Activated CD8-positive, alpha-beta memory T cell treated with anti-CD3 and anti-CD28 coated beads, Interleukin-2, amount 10 ng/mL, durations not matched to agents 7 days and 5 days (primary cell): ENCODE data around the gene DCK. TPM values are rescaled to one million over a fixed set of nuclear protein-coding genes. Genes with fewer than 3 reads are reported as not detected.

Source experiments
- ATAC-seq: fragments of 150-1000 bp; cut with Tn5 transposase; one replicate; pipeline ENCODE4 v1.10.0; 2021; ENCODE audit warnings: moderate library complexity
- CTCF ChIA-PET: fragments of 350-600 bp; sonication (Branson Sonifier 250); formaldehyde crosslinking; loops from one replicate; lab custom pipeline; 2021; ENCODE audit warnings: antibody characterized with exemption; lab: Charles Lee
- DNase-seq: peaks from one replicate; pipeline ENCODE4 v3.0.0-alpha.2; 2020
- H3K27ac Mint-ChIP-seq: one replicate; pipeline ENCODE4 v1.8.0; 2021; ENCODE audit warnings: mild to moderate bottlenecking, mixed read lengths
- H3K27me3 Mint-ChIP-seq: one replicate; pipeline ENCODE4 v1.8.0; 2021; ENCODE audit warnings: mixed read lengths
- H3K36me3 Mint-ChIP-seq: one replicate; pipeline ENCODE4 v1.8.0; 2021; ENCODE audit warnings: mild to moderate bottlenecking, mixed read lengths
- H3K4me1 Mint-ChIP-seq: one replicate; pipeline ENCODE4 v1.8.0; 2021; ENCODE audit warnings: mixed read lengths
- H3K4me3 Mint-ChIP-seq: one replicate; pipeline ENCODE4 v1.8.0; 2021; ENCODE audit warnings: mild to moderate bottlenecking, moderate library complexity, mixed read lengths
- H3K9me3 Mint-ChIP-seq: one replicate; pipeline ENCODE4 v1.8.0; 2022; ENCODE audit warnings: low read depth, mixed read lengths
- total RNA-seq, 2 experiments: library from RNA; stranded (reverse); gene quantifications; one replicate each; pipeline ENCODE4 v1.2.3, GENCODE V29; 2021

DCK gene
- 10 to 100 TPM; 60.0 to 70.7 TPM for total RNA-seq

DNA sequence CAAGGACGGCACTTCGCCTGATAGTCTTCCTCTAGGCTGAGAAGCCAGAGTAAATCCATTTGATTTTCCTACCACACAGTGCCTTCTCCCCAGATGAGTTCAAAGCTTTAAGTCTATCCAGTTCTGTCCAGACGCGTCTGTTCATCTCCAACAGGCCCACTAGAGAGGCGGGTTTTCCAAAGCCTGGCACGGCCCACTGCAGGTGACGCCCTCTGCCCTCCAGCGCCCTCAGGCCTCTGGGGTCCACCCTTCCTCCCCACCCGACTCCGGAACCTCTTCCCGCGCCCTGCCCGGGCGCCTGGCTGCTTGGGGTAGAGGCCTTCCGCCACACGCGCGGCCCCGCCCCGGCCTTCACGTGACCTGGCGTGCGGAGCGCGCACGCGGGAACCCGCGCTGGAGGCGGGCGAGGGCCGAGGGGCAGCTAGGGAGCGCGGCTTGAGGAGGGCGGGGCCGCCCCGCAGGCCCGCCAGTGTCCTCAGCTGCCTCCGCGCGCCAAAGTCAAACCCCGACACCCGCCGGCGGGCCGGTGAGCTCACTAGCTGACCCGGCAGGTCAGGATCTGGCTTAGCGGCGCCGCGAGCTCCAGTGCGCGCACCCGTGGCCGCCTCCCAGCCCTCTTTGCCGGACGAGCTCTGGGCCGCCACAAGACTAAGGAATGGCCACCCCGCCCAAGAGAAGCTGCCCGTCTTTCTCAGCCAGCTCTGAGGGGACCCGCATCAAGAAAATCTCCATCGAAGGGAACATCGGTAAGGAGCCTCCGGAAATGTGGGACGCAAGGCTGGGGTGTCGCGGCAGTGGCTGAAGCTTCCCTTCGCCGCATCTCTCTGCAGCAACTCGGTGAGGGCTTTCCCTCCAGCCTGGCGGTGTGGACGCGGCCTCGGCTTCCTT lies at the start of gene DCK:
Gene DCK (plus strand): TSS at position 469 of the 888 bp plus-strand sequence. CDS start 187 bp downstream, at position 656.
- Mint-ChIP-seq H3K27ac (peak within 1 kb of the TSS; percentile 81), H3K9me3 (no peaks in the 10 kb centered on the region), H3K4me1 (peaks cover 37% of the 10 kb centered on the region), H3K36me3 (peaks cover 36% of the 10 kb centered on the region), H3K4me3 (peak within 1 kb of the TSS; percentile 92), H3K27me3 (no peaks in the 10 kb centered on the region)
- CTCF ChIA-PET: interaction anchor here (0.6 to 8.7 kb wide), 3 partner anchors 13 to 341 kb away, joined by 3 to 113 read pairs (median 3); no protein-coding TSS in a partner anchor
- ATAC-seq: peak; percentile 94
- peak; percentile 89 for DNase-seq

DNA sequence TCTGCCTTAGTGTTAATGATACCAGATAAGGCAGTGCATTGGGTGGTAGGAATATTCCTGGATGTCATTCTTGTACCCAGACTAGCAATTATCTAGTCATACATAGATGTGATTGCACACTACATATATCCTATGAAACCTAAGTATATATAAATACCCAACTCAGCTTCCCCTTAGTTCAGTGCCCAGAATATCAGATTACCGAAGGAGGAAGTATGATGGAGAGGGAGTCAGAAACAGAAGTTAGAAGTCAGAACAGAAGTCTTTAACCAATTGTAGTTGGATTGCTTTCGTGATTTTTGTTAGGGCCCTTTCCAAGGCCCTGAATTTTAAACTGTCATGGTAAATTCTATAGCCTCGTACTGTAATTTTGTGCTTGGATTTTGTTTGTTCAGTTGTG lies 48.4 kb upstream of the DCK start:
- H3K4me3 Mint-ChIP-seq: no peak overlapping the region
- H3K9me3 Mint-ChIP-seq: no peaks in the 10 kb centered on the region
- CTCF ChIA-PET: no interaction called here
- ATAC-seq: no peak
- no peak overlapping the region for H3K27ac Mint-ChIP-seq
- H3K27me3 Mint-ChIP-seq: no peaks in the 10 kb centered on the region
- peaks cover 2% of the 10 kb centered on the region for H3K4me1 Mint-ChIP-seq
- no peak for DNase-seq
- H3K36me3 Mint-ChIP-seq: peaks cover 4% of the 10 kb centered on the region

GRCh38 chr4:70945452-70946055 lies 47.9 kb upstream of the DCK start:
- H3K4me3 Mint-ChIP-seq: no peak overlapping the region

DNA sequence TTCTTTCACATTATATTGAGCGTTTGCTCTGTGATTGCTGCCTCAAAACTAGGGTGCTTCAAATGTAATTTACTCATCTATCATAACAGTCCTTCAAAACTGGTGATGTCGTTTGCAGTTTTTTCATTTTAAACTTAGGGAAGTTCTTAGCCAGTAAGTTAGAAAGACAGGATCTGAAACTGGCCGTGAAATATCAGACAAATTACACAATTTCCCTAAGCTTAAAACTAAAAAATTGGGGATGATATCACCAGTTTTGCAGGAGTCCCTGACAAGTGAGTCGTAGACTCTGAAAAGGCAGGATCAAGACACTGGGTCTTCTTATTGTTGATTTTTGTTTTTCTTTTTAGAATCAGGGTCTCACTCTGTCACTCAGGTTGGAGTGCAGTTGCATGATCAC lies 46.5 kb upstream of the DCK start:
- H3K4me1 Mint-ChIP-seq: peaks cover 2% of the 10 kb centered on the region
- H3K27me3 Mint-ChIP-seq: no peaks in the 10 kb centered on the region
- no peaks in the 10 kb centered on the region for H3K9me3 Mint-ChIP-seq
- peaks cover 4% of the 10 kb centered on the region for H3K36me3 Mint-ChIP-seq
- H3K4me3 Mint-ChIP-seq: no peak overlapping the region
- ATAC-seq (no peak), DNase-seq (no peak)
- CTCF ChIA-PET: interaction anchor here (1.0 kb wide), 1 partner anchor 9 kb away, joined by 3 read pairs; no protein-coding TSS in a partner anchor
- H3K27ac Mint-ChIP-seq: no peak overlapping the region

More at GRCh38 chr4:70945452-70946055, 47.9 kb upstream of the DCK start:
- ATAC-seq: no peak
- Mint-ChIP-seq H3K9me3 (no peaks in the 10 kb centered on the region), H3K4me1 (peaks cover 2% of the 10 kb centered on the region), H3K27me3 (no peaks in the 10 kb centered on the region), H3K36me3 (peaks cover 4% of the 10 kb centered on the region), H3K27ac (no peak overlapping the region)
- CTCF ChIA-PET: interaction anchor here (0.7 kb wide), 1 partner anchor 380 kb away, joined by 3 read pairs; no protein-coding TSS in a partner anchor
- DNase-seq: no peak

GRCh38 chr4:70948665-70949260 lies 44.7 kb upstream of the DCK start:
- Mint-ChIP-seq H3K4me3 (no peak overlapping the region), H3K9me3 (no peaks in the 10 kb centered on the region), H3K27me3 (no peaks in the 10 kb centered on the region), H3K27ac (no peak overlapping the region), H3K36me3 (peaks cover 4% of the 10 kb centered on the region), H3K4me1 (peaks cover 8% of the 10 kb centered on the region)
- DNase-seq: no peak
- CTCF ChIA-PET: no interaction called here
- no peak for ATAC-seq

DNA sequence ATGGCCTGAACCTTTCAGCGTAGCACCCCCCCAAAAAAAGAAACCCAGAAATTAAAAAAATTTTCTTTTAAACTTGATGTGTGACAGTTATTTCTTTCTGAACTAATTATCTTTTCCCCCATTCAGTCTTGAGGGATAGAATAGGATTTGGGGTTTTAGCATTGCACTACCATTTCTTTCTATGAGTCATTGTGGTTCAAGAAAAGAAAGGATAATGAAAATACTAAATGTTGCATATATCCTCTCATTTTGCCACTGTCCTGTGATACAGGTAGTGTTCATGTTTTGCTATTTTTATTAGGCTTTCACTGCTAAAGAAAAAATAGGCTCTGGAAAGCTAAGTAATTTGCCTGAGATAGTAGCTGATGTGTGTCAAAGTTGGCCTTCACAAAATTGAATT lies 39.4 kb upstream of the DCK start:
- H3K36me3 Mint-ChIP-seq: no peaks in the 10 kb centered on the region
- DNase-seq: no peak
- H3K9me3 Mint-ChIP-seq: no peaks in the 10 kb centered on the region
- H3K27me3 Mint-ChIP-seq: no peaks in the 10 kb centered on the region
- CTCF ChIA-PET: no interaction called here
- no peak overlapping the region for H3K4me3 Mint-ChIP-seq
- H3K27ac Mint-ChIP-seq: no peak overlapping the region
- peaks cover 14% of the 10 kb centered on the region for H3K4me1 Mint-ChIP-seq
- no peak for ATAC-seq

GRCh38 chr4:70956549-70957210 lies 36.8 kb upstream of the DCK start:
- DNase-seq: no peak
- Mint-ChIP-seq H3K4me1 (peaks cover 14% of the 10 kb centered on the region), H3K27me3 (no peaks in the 10 kb centered on the region), H3K36me3 (peaks cover 1% of the 10 kb centered on the region), H3K4me3 (no peak overlapping the region), H3K27ac (no peak overlapping the region), H3K9me3 (no peaks in the 10 kb centered on the region)
- ATAC-seq: no peak
- CTCF ChIA-PET: interaction anchor here (0.7 to 1.3 kb wide), 2 partner anchors 9 to 27 kb away, joined by 3 to 5 read pairs; no protein-coding TSS in a partner anchor

DNA sequence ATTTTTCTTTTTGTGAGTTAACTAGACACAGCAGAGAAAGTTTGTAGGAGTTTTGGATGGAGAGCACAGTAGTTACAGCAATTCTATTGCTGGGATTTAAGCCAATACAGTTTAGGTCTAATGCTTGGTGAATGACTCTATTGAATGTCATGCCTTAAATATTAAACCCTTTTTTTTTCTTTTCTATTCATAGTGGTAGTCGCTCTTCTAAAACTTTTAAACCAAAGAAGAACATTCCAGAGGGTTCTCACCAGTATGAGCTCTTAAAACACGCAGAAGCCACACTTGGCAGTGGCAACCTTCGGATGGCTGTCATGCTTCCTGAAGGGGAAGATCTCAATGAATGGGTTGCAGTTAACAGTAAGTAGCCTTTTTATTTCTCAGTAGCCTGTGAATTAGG lies 34.8 kb upstream of the DCK start:
- Mint-ChIP-seq H3K9me3 (no peaks in the 10 kb centered on the region), H3K27ac (no peak overlapping the region), H3K4me1 (peaks cover 8% of the 10 kb centered on the region), H3K4me3 (no peak overlapping the region), H3K27me3 (no peaks in the 10 kb centered on the region), H3K36me3 (peaks cover 5% of the 10 kb centered on the region)
- CTCF ChIA-PET: no interaction called here
- no peak for DNase-seq
- ATAC-seq: no peak

- DNase-seq: no peak
- no peaks in the 10 kb centered on the region for H3K4me1 Mint-ChIP-seq
- H3K27ac Mint-ChIP-seq: no peak overlapping the region
- H3K27me3 Mint-ChIP-seq: no peaks in the 10 kb centered on the region
- ATAC-seq: no peak
- H3K36me3 Mint-ChIP-seq: peaks cover 3% of the 10 kb centered on the region
- CTCF ChIA-PET: no interaction called here
- H3K9me3 Mint-ChIP-seq: no peaks in the 10 kb centered on the region
- H3K4me3 Mint-ChIP-seq: no peak overlapping the region
These were observed 24.4 kb upstream of the DCK start for GRCh38 chr4:70969076-70969475.

DNA sequence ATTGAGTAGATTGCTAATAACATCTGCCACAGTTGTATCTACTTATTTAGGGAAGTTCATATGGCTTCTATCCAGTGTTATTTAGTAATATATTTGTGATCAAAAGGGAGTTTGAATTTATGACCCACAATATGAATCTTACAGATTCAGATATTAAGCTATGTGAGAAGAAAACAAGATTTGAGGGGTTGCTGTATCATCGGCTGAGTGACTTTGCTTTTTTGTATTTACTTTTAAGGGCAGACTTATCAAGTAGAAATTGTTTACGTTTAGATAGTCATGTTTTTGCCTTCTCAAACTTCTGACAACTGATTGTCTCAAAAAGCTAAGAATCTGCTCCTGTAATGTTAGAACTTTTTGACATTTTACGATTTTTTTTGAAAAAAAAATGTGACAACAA lies 17.2 kb upstream of the DCK start:
- H3K9me3 Mint-ChIP-seq: no peaks in the 10 kb centered on the region
- no peaks in the 10 kb centered on the region for H3K4me1 Mint-ChIP-seq
- H3K4me3 Mint-ChIP-seq: no peak overlapping the region
- H3K27me3 Mint-ChIP-seq: no peaks in the 10 kb centered on the region
- ATAC-seq (no peak), DNase-seq (no peak)
- CTCF ChIA-PET: no interaction called here
- H3K27ac Mint-ChIP-seq: no peak overlapping the region
- peaks cover 10% of the 10 kb centered on the region for H3K36me3 Mint-ChIP-seq

DNA sequence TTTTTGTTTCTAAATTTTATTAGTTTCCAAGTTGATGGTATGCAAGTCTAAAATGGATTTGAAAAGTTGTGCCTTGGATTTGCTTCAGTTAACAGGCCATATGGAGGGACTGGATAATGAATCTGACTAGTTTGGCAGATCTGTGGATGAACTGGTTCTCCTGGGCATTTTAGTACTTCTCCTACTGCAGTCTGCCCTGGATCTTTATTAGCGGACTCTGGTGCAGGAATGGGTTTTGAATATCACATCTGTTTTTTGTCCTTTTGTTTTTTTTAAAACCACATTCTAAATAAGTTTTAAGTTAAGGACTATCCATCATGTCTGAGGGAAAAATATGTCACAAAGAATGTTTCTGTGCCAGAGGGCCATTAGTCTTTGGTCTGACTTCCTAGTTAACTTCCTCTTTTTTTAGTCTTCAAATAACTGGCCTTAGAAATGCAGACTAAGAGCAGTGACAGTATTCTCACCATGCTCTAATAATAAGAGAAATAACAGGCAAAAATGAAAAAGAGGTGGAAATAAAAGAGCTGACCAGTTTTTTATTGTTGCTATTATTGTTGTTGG lies 13.9 kb upstream of the DCK start:
- H3K27ac Mint-ChIP-seq: no peak overlapping the region
- CTCF ChIA-PET: no interaction called here

GRCh38 chr4:70980196-70980595 lies 13.3 kb upstream of the DCK start:
- DNase-seq (no peak), ATAC-seq (no peak)
- peaks cover 3% of the 10 kb centered on the region for H3K36me3 Mint-ChIP-seq
- H3K4me1 Mint-ChIP-seq: no peaks in the 10 kb centered on the region
- CTCF ChIA-PET: no interaction called here
- H3K4me3 Mint-ChIP-seq: no peak overlapping the region
- H3K9me3 Mint-ChIP-seq: no peaks in the 10 kb centered on the region
- H3K27ac Mint-ChIP-seq: no peak overlapping the region
- no peaks in the 10 kb centered on the region for H3K27me3 Mint-ChIP-seq

More for the DNA sequence above, 13.9 kb upstream of the DCK start:
- no peaks in the 10 kb centered on the region for H3K27me3 Mint-ChIP-seq
- H3K4me1 Mint-ChIP-seq: no peaks in the 10 kb centered on the region
- H3K9me3 Mint-ChIP-seq: no peaks in the 10 kb centered on the region
- H3K36me3 Mint-ChIP-seq: peaks cover 5% of the 10 kb centered on the region
- no peak overlapping the region for H3K4me3 Mint-ChIP-seq
- DNase-seq (no peak), ATAC-seq (no peak)

- no peak overlapping the region for H3K27ac Mint-ChIP-seq
- CTCF ChIA-PET: interaction anchor here (0.5 to 1.0 kb wide), 2 partner anchors 17 to 27 kb away, joined by 3 to 5 read pairs; no protein-coding TSS in a partner anchor
- H3K9me3 Mint-ChIP-seq: no peaks in the 10 kb centered on the region
- no peak for ATAC-seq
- no peak for DNase-seq
- peaks cover under 1% of the 10 kb centered on the region for H3K36me3 Mint-ChIP-seq
- H3K4me3 Mint-ChIP-seq: no peak overlapping the region
- H3K27me3 Mint-ChIP-seq: no peaks in the 10 kb centered on the region
- no peaks in the 10 kb centered on the region for H3K4me1 Mint-ChIP-seq
These were observed 9.3 kb upstream of the DCK start for GRCh38 chr4:70984106-70984505.
